HG03520 (cell line): ENCODE measurements around the gene RPS26.
A peak's percentile ranks its signal among the peaks of the same experiment; 100 is the strongest.
"Not testable (repeated sequence)": the region's sequence is repeated elsewhere in the genome, so short reads cannot be mapped to it uniquely, and the experiment has no call there.

ENCODE experiments used
- ATAC-seq: cut with Tn5 transposase; IDR thresholded peaks from one replicate; pipeline ENCODE4 v1.9.1; 2021; ENCODE audit warnings: mild to moderate bottlenecking, moderate library complexity; ENCODE audit not compliant: unreplicated experiment

Gene RPS26

DNA sequence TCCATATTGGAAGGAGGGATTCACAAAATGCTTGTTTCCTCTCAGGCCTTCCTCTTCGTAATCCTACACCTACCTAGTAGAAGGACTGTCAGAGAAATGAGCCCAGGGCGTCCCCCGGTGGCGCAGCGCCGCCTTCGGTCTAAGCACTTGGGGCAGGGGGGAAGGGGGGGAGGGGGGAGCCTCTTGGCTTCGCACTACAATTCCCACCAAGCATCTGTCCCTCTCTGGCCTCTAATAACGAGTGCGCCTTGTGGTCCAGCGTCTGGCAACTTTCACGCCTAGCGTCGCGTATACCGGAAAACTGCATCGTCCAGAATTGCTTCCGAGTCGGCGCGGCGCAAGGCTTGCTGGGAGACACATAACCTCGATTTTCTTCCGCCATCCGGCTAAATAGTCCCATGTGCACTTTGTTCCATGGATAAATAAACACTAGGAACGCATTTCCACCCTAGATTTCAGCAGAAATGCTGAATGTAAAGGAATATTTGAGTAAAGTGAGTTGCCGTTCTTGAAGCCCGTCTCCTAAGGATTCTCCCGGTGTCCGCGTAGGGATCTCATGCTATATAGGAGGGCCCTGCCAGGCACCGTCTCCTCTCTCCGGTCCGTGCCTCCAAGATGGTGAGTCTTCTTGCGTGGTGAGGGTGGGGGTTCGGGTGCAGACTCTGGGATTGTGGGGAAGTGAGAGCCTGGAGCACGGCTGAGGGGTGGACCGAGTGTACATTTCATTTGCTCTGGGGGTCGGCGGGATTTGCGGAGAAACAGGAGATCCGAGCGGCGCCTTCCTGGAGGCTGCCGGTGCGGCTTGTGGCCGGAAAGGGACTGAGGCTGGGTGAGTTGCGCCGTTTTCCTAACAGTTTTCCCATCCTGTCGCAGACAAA lies at the start of gene RPS26:
RPS26 (plus strand) TSS at position 367 of the 878 bp plus-strand sequence; CDS start at position 616, 249 bp downstream.
- peak; percentile 86 for ATAC-seq

GRCh38 chr12:55993230-55993853 lies 48.4 kb upstream of the RPS26 start:
- no peak for ATAC-seq

DNA sequence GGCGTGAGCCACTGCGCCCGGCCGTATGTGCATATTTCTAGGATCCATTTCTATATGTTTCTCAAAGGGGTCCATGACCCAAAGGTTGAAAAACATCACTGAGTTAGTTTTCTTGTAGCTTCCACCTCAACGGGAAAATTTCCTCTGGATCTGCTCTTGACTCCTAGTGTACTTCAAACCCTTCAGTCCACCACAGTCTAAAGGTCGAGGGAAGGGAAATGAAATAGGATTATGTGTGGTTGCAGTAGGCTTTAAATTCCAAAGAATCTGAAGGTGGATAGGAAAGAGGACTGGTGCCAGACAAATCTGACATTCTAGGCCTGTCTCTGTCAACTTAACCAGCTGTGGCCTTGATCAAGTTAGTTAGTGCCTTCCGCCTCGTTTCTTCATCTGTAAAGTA lies 46.4 kb upstream of the RPS26 start:
- ATAC-seq: no peak

DNA sequence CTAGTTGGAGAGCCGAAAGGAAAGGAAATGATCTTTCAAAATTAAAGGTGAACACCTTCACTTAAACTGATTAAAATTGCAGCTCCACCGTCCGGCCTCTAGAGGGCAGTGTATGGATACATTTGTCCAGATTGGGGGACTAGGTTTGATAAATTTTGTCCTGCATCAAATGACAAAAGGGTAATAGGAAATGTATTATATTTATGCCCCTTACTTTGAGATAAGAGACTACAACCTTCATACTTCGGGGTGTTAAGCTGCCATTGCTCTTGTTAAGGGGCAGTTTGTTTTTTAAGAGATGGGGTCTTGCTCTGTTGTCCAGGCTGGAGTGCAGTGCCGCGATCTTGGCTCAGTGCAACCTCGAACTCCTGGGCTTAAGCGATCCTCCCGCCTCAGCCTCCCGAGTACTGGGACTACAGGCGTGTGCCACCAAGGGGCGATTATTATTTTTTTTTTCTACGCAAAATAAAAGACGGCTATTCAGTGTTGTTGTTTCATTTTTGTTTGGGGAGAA lies 45.5 kb upstream of the RPS26 start:
- ATAC-seq: no peak

- ATAC-seq: peak; percentile 99
These were observed 44.8 kb upstream of the RPS26 start, which contains the start of gene SUOX for GRCh38 chr12:55996715-55997534. Gene SUOX (plus strand): TSS chr12:55997276. CDS start chr12:56002222, 4,946 bp downstream.

- ATAC-seq: peak; percentile 4
These were observed 44.2 kb upstream of the RPS26 start for GRCh38 chr12:55997535-55997859.

GRCh38 chr12:55999522-55999921 lies 42.2 kb upstream of the RPS26 start:
- not testable (repeated sequence) for ATAC-seq

DNA sequence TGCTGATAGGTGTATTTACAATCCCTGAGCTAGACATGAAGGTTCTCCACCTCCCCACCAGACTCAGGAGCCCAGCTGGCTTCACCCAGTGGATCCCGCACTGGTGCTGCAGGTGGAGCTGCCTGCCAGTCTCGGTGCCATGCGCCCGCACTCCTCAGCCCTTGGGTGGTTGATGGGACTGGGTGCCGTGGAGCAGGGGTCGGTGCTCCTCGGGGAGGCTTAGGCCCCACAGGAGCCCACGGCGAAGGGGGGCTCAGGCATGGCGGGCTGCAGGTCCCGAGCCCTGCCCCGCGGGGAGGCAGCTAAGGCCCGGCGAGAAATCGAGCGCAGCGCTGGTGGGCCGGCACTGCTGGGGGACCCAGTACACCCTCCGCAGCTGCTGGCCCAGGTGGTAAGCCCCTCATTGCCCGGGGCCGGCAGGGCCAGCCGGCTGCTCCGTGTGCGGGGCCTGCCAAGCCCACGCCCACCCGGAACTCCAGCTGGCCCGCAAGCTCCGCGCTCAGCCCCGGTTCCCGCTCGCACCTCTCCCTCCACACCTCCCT lies 41.6 kb upstream of the RPS26 start:
- ATAC-seq: not testable (repeated sequence)

DNA sequence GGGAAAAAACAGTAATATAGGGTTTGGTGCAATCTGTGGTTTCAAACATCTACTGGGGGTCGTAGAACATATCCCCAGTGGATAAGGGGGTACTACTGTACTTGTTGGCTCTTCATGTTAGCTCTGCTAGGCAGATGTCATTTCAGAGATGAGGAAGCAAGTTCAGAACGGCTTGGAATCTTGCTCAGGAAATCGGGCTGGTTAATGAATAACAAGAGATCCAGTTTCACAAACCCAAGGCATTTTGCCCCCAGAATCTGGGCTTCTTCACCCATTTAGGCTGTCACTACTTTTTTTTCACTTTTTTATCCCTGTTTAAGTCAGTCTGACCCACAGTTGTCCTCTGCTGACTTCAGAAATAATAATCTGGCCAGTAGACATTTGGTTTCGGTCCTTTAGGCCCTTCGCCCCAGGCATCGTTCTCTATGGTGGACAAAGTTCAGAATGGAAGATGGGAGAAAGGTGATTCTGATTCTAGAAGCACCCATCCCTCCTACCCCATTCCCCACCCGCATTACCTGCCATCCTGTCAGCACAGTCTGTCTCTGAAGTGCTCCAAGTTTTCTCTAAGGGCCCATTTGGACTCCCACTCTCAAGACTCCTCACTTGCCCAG lies 40.1 kb upstream of the RPS26 start:
- no peak for ATAC-seq

DNA sequence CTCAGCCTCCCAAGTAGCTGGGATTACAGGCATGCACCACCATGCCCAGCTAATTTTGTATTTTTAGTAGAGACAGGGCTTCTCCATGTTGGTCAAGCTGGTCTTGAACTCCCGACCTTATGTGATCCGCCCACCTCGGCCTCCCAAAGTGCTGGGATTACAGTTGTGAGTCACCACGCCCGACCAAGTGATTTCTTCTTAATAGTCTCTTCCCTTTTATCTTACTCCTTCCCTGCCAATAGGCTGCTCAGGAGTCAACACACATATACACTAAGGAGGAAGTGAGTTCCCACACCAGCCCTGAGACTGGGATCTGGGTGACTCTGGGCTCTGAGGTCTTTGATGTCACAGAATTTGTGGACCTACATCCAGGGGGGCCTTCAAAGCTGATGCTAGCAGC lies 38.3 kb upstream of the RPS26 start:
- ATAC-seq: not testable (repeated sequence)

DNA sequence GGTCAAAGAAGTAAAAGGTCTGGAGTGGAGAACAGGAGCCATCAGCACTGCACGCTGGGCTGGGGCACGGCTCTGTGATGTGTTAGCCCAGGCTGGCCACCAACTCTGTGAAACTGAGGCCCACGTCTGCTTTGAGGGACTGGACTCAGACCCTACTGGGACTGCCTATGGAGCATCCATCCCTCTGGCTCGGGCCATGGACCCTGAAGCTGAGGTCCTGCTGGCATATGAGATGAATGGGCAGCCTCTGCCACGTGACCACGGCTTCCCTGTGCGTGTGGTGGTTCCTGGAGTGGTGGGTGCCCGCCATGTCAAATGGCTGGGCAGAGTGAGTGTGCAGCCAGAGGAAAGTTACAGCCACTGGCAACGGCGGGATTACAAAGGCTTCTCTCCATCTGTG lies 37.5 kb upstream of the RPS26 start:
- ATAC-seq: no peak

- ATAC-seq: peak; percentile 42
These were observed 33.9 kb upstream of the RPS26 start for GRCh38 chr12:56007564-56008559.

GRCh38 chr12:56010111-56010570 lies 31.6 kb upstream of the RPS26 start:
- no peak for ATAC-seq

DNA sequence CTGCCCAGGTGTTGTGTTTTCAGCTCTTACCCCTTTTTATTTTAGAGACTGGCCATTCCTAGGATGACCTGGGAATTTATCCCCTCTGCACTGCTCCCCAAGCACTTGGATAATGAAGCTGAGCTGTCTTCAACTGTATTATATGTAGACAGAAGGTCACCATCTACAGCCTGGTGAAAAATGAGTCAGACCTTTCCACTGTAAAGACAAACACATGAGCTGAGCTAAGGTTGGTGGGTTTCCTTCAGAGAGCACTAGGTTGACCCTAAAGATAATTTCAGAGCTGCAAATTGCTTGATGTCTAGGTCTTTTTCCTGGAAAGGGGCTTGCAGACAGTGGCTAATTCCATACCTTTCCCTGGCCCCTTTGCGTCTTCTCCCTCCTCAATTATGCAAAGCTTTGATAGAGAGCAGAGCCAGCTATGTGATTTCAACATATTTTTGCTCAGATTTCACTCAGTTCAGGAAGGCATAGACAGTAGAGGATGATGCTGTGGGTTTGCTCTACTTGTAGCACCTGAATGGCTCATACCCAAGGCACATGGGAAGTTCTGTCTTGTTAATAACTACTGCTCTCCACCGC lies 30.1 kb upstream of the RPS26 start:
- no peak for ATAC-seq

DNA sequence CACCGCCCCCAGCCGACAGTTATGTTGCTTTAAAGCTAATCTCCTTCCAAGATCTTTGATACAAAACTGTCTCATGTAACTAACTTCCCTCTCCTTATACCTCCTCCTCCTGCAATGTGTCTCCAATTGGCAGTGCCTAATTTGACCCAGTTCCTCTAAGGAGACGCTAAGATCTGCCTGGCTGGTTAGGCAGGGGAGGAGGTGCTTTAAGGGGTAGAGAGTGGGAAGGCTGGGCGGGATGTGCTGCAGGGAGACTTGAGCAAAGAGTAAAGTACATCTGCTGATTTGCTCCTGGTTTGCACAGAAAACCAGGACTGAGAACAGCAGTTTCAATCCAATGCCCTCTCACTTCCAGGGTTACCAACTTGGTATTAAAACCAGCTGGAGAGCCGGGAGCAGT lies 28.2 kb upstream of the RPS26 start:
- no peak for ATAC-seq

- ATAC-seq: no peak
These were observed 27.5 kb upstream of the RPS26 start for GRCh38 chr12:56014205-56014604.

DNA sequence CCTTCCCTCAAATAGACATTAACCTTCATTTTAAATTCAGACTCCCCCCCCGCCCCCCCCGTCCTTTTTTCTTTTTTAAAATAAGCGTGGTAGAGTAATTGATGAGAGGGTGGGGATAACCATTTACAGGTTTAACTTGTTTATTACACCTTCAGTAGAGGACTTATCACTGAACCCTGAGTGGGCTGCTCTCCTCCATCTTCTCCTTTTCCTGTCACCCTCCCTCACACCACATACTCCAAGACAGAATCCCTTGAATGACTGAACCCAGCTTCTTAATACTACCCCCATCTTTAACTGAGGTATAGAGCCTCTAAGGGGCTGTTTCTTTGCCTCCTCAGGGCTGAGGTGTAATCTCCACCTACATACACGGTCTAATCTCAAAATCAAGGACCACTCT lies 24.5 kb upstream of the RPS26 start:
- no peak for ATAC-seq

DNA sequence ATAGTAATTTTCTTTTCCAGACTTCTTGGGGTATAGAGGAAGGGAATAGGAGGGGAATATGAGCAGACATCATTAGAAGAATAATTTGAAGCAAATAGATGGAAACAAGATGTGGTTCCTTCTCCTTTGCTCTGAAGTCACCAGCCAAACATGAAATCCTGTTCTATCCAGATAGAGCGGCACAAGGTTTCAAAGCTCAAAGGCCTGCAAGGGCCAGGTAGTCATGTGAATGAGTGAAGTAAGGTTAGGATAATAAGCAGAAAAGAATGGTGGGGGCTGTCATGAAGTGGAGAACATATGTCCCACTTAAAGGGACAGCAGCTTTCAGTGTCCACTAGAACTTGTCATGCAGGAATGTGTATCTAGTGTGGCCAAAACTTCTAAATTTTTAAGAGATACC lies 23.4 kb upstream of the RPS26 start:
- no peak for ATAC-seq
